Measurements from ENCODE around the gene GRIN3B.
A peak's percentile ranks its signal among the peaks of the same experiment; 100 is the strongest.

GRIN3B gene

GRCh38 chr19:966485-967088 lies 33.6 kb upstream of the GRIN3B start:
- no peak for DNase-seq

- DNase-seq, result no peak
Observed at GRCh38 chr19:970695-971094, 29.5 kb upstream of the GRIN3B start.

- DNase-seq, result no peak
Observed at GRCh38 chr19:971795-972194, 28.4 kb upstream of the GRIN3B start.

GRCh38 chr19:972281-972680 lies 27.9 kb upstream of the GRIN3B start:
- no peak for DNase-seq

- no peak for DNase-seq
Observed at GRCh38 chr19:973726-974563, 26.3 kb upstream of the GRIN3B start.

- no peak for DNase-seq
Observed at GRCh38 chr19:974564-975257, 25.5 kb upstream of the GRIN3B start.

- no peak for DNase-seq
Observed at GRCh38 chr19:976476-976875, 23.7 kb upstream of the GRIN3B start.

- no peak for DNase-seq
Observed at GRCh38 chr19:977058-977464, 23.2 kb upstream of the GRIN3B start.

- DNase-seq, result no peak
Observed at GRCh38 chr19:979318-979741, 20.9 kb upstream of the GRIN3B start.

GRCh38 chr19:980133-980998 lies 19.9 kb upstream of the GRIN3B start:
- DNase-seq, result no peak

GRCh38 chr19:982567-983170 lies 17.6 kb upstream of the GRIN3B start:
- DNase-seq, result peak; percentile 46

GRCh38 chr19:984165-984967 lies 15.9 kb upstream of the GRIN3B start, which contains the start of gene WDR18:
TSS of gene WDR18 (plus strand) at chr19:984345. CDS start at chr19:984354, 9 bp downstream.
- peak; percentile 89 for DNase-seq

GRCh38 chr19:986083-986482 lies 14.1 kb upstream of the GRIN3B start:
- no peak for DNase-seq

GRCh38 chr19:988081-988480 lies 12.1 kb upstream of the GRIN3B start:
- no peak for DNase-seq

GRCh38 chr19:988510-988909 lies 11.7 kb upstream of the GRIN3B start:
- DNase-seq, result no peak

GRCh38 chr19:989381-990081 lies 10.7 kb upstream of the GRIN3B start:
- DNase-seq, result no peak

GRCh38 chr19:990119-990571 lies 10.1 kb upstream of the GRIN3B start:
- DNase-seq, result no peak

- no peak for DNase-seq
Observed at GRCh38 chr19:990746-991145, 9.5 kb upstream of the GRIN3B start.

GRCh38 chr19:991174-991931 lies 8.9 kb upstream of the GRIN3B start:
- no peak for DNase-seq

Measured in COR-L47 (cell line).